H1 (cell line): ENCODE measurements around the gene OVCH1.

ENCODE experiments used
- POLR2AphosphoS5 ChIP-seq: IDR thresholded peaks from 2 replicates; pipeline ENCODE4 v1.6.1; 2011; ENCODE audit warnings: low read depth, low read length
- RFX5 ChIP-seq: IDR thresholded peaks from 2 replicates; pipeline ENCODE4 v1.6.1; 2011; ENCODE audit warnings: low read depth, low read length, improper control_type of control experiment, borderline replicate concordance
- TAF7 ChIP-seq: optimal IDR thresholded peaks from 2 replicates; pipeline ENCODE3; 2011; ENCODE audit warnings: low read depth, mild to moderate bottlenecking, inconsistent platforms, low read length, moderate library complexity, borderline replicate concordance
- TBP ChIP-seq: IDR thresholded peaks from 2 replicates; pipeline ENCODE4 v1.6.1; 2011; ENCODE audit warnings: low read depth, low read length, improper control_type of control experiment

DNA sequence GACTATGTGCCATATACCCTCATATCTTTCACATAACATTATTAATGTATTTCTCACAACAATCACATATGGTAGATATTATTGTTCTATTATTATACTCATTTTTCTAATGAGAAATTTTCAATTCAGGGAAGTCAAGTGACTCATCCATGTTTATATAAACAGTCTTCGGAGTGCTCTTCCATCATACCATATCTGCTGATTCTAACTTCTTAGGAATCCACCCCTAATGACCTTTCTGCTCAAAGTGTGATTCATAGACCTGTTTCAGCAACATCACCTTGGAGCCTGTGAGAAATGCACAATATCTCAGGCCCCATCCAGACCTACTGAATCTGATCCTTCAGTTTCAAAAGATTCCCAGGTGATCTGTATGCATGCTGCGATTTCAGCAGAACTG lies 39.8 kb upstream of the OVCH1 start:
- TF ChIP-seq TAF7, result no peak
- no peak for TF ChIP-seq RFX5
- TF ChIP-seq POLR2AphosphoS5, result no peak
- no peak for TF ChIP-seq TBP
